Measurements from ENCODE around the gene NFYC. TPM values are rescaled to one million over a fixed set of nuclear protein-coding genes. Genes with fewer than 3 reads are reported as not detected.
A peak's percentile ranks its signal among the peaks of the same experiment; 100 is the strongest.

NFYC gene
- total RNA-seq, 1 donor: 24.2 TPM

DNA sequence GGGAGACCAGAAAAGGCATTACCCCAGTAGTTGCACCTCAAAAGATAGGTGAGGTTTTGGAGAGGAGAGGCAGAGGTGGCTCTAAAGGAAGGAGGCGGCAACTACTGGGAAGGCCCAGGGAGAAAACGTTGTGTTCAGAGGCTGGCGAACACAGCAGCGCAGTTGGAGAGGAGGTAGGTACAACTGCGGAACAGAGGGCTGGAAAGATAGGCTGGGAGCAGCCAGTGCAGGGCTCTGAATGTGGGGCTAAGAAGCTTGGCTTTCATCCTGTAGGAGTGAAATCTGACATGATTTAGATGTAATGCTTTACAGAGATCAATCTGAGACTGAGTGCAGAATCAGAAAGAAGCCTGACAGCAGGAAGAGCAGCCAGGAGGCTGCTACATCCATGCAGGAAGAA lies 39.0 kb upstream of the NFYC start:
- Histone ChIP-seq H2AFZ (ENCODE audit: low read length) (no peak overlapping the region), H3K4me1 (ENCODE audit: insufficient read depth, low read length) (no peaks in the 10 kb centered on the region), H3K4me2 (ENCODE audit: insufficient read depth, low read length) (no peak overlapping the region), H3K27me3 (ENCODE audit: insufficient read depth, low read length) (peaks cover 46% of the 10 kb centered on the region), H3K9me3 (ENCODE audit: low read depth, low read length) (no peaks in the 10 kb centered on the region), H3K36me3 (ENCODE audit: insufficient read depth, low read length) (no peaks in the 10 kb centered on the region), H3K79me2 (ENCODE audit: insufficient read depth, low read length) (no peaks in the 10 kb centered on the region), H3K27ac (ENCODE audit: low read depth, low read length) (no peak overlapping the region), H3K4me3 (ENCODE audit: insufficient read depth, low read length) (no peak overlapping the region), H4K20me1 (ENCODE audit: insufficient read depth, low read length) (no peaks in the 10 kb centered on the region)
- peak; percentile 13 for DNase-seq (ENCODE audit: insufficient read length, low spot score, missing footprints)
- TF ChIP-seq, protein P1, sequence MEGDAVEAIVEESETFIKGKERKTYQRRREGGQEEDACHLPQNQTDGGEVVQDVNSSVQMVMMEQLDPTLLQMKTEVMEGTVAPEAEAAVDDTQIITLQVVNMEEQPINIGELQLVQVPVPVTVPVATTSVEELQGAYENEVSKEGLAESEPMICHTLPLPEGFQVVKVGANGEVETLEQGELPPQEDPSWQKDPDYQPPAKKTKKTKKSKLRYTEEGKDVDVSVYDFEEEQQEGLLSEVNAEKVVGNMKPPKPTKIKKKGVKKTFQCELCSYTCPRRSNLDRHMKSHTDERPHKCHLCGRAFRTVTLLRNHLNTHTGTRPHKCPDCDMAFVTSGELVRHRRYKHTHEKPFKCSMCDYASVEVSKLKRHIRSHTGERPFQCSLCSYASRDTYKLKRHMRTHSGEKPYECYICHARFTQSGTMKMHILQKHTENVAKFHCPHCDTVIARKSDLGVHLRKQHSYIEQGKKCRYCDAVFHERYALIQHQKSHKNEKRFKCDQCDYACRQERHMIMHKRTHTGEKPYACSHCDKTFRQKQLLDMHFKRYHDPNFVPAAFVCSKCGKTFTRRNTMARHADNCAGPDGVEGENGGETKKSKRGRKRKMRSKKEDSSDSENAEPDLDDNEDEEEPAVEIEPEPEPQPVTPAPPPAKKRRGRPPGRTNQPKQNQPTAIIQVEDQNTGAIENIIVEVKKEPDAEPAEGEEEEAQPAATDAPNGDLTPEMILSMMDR (IDR thresholded peaks at IDR 0.05; ENCODE audit: extremely low read depth, low read depth, low read length): no peak

DNA sequence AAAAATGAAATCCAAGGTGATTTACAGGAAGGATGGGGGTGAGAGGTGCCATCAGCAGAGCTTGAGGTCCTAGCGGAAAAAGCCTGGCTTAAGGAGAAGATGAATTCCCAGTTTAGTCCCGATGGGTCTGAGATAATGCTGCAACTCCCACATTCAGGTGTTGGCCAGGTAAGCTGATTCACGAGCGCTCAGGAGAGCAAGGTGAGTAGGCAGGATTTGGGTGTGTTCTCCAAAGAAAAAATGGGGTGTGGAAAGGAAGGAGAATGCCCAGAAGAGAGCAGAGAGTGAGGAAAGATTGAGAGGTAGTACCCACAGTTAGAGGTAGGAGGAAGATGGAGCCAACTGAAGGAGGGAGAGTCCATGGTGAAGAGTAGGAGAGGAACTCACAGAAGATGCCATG lies 38.5 kb upstream of the NFYC start:
- H3K27me3 ChIP-seq (ENCODE audit: insufficient read depth, low read length): peaks cover 48% of the 10 kb centered on the region
- H4K20me1 ChIP-seq (ENCODE audit: insufficient read depth, low read length): no peaks in the 10 kb centered on the region
- H3K79me2 ChIP-seq (ENCODE audit: insufficient read depth, low read length): no peaks in the 10 kb centered on the region
- no peaks in the 10 kb centered on the region for H3K36me3 ChIP-seq (ENCODE audit: insufficient read depth, low read length)
- H2AFZ ChIP-seq (ENCODE audit: low read length): no peak overlapping the region
- no peaks in the 10 kb centered on the region for H3K4me1 ChIP-seq (ENCODE audit: insufficient read depth, low read length)
- H3K9me3 ChIP-seq (ENCODE audit: low read depth, low read length): no peaks in the 10 kb centered on the region
- TF ChIP-seq, protein P1 (IDR thresholded peaks at IDR 0.05; ENCODE audit: extremely low read depth, low read depth, low read length): no peak
- no peak overlapping the region for H3K27ac ChIP-seq (ENCODE audit: low read depth, low read length)
- DNase-seq (ENCODE audit: insufficient read length, low spot score, missing footprints): peak; percentile 86
- no peak overlapping the region for H3K4me2 ChIP-seq (ENCODE audit: insufficient read depth, low read length)
- no peak overlapping the region for H3K4me3 ChIP-seq (ENCODE audit: insufficient read depth, low read length)

DNA sequence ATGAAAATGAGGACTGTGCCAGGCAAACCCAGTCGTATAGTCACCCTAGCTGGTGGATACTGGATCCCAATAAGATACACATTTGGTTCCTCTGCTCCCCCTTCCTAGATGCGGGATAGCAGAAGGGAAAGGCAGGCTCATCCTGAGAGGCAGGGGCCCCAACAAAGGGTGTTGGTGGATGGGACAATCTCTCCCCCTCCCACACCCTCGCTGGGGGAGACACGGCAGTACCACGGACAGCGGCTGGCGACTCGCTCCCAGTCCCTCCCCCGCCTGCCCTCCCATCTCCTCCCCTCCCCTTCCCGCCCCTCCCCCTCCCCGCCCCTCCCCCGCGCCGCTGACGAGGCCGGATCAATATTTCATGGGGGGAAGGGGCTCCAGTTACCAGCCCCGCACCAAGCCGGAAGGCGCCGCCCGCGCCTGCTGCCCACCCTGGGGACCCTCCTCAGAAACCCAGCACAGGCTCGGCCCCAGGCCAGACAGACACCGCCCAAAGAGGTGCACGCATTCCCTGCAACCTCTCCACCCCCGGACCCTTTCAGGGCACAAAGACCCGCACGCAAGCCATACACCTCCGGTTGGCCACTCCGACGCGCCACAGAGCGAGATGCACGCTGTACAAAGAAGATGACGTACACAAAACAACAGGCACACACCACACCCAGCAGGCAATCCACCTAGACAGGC lies 37.5 kb upstream of the NFYC start:
- no peaks in the 10 kb centered on the region for H3K36me3 ChIP-seq (ENCODE audit: insufficient read depth, low read length)
- peaks cover 52% of the 10 kb centered on the region for H3K27me3 ChIP-seq (ENCODE audit: insufficient read depth, low read length)
- H3K4me2 ChIP-seq (ENCODE audit: insufficient read depth, low read length): no peak overlapping the region
- TF ChIP-seq, protein P1 (IDR thresholded peaks at IDR 0.05; ENCODE audit: extremely low read depth, low read depth, low read length): no peak
- no peak overlapping the region for H3K4me3 ChIP-seq (ENCODE audit: insufficient read depth, low read length)
- no peaks in the 10 kb centered on the region for H4K20me1 ChIP-seq (ENCODE audit: insufficient read depth, low read length)
- H2AFZ ChIP-seq (ENCODE audit: low read length): no peak overlapping the region
- H3K27ac ChIP-seq (ENCODE audit: low read depth, low read length): no peak overlapping the region
- peak; percentile 81 for DNase-seq (ENCODE audit: insufficient read length, low spot score, missing footprints)
- H3K79me2 ChIP-seq (ENCODE audit: insufficient read depth, low read length): no peaks in the 10 kb centered on the region
- H3K4me1 ChIP-seq (ENCODE audit: insufficient read depth, low read length): no peaks in the 10 kb centered on the region
- H3K9me3 ChIP-seq (ENCODE audit: low read depth, low read length): no peaks in the 10 kb centered on the region

DNA sequence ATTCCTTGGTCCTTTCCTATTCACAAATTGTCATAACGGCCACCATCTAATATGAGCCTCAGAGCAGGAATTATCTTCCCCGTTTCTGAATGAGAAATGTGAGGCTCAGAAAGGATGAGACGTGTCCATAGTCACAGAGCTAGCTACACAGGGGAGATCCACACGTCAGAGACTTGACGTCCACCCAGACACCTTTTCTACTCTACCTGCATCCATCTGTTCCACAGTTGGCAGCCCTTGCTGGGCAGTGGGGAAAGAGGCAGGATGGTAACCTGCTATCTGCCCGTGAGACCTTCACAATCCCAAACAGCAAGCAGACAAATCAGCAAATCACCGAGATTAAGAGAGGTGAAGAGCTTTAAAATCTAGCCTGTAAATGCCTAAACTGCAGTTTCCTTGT lies 34.5 kb upstream of the NFYC start:
- Histone ChIP-seq H3K4me1 (ENCODE audit: insufficient read depth, low read length) (no peaks in the 10 kb centered on the region), H3K27me3 (ENCODE audit: insufficient read depth, low read length) (peaks cover 55% of the 10 kb centered on the region), H3K27ac (ENCODE audit: low read depth, low read length) (no peak overlapping the region), H3K4me2 (ENCODE audit: insufficient read depth, low read length) (no peak overlapping the region), H2AFZ (ENCODE audit: low read length) (no peak overlapping the region), H3K79me2 (ENCODE audit: insufficient read depth, low read length) (no peaks in the 10 kb centered on the region), H3K36me3 (ENCODE audit: insufficient read depth, low read length) (no peaks in the 10 kb centered on the region), H4K20me1 (ENCODE audit: insufficient read depth, low read length) (no peaks in the 10 kb centered on the region), H3K9me3 (ENCODE audit: low read depth, low read length) (no peaks in the 10 kb centered on the region), H3K4me3 (ENCODE audit: insufficient read depth, low read length) (no peak overlapping the region)
- TF ChIP-seq, protein P1 (IDR thresholded peaks at IDR 0.05; ENCODE audit: extremely low read depth, low read depth, low read length): no peak
- DNase-seq (ENCODE audit: insufficient read length, low spot score, missing footprints): peak; percentile 10
